Neuronal stem cell (in vitro differentiated cells): Measurements from ENCODE around the gene THEMIS2.
"Not testable (repeated sequence)": the region's sequence is repeated elsewhere in the genome, so short reads cannot be mapped to it uniquely, and the experiment has no call there.

Experiments
- DNase-seq: peaks from one replicate; pipeline ENCODE4 v3.0.0-alpha.2; 2013; ENCODE audit warnings: low spot score
- H2AFZ ChIP-seq: one replicate; pipeline ENCODE4 v1.6.1; 2013; ENCODE audit warnings: mild to moderate bottlenecking, low read length, inconsistent platforms
- H2AK5ac ChIP-seq: 2 replicates; pipeline ENCODE4 v1.6.1; 2013; ENCODE audit warnings: low read depth, mild to moderate bottlenecking, inconsistent platforms, low read length, moderate library complexity, mixed read lengths
- H2BK120ac ChIP-seq: 2 replicates; pipeline ENCODE4 v1.6.1; 2013; ENCODE audit warnings: low read depth, mild to moderate bottlenecking, inconsistent platforms, low read length, moderate library complexity, mixed read lengths
- H2BK12ac ChIP-seq: one replicate; pipeline ENCODE4 v1.6.1; 2013; ENCODE audit warnings: low read length, inconsistent platforms
- H2BK15ac ChIP-seq: 2 replicates; pipeline ENCODE4 v1.6.1; 2013; ENCODE audit warnings: mild to moderate bottlenecking, low read length, inconsistent platforms, mixed read lengths
- H2BK5ac ChIP-seq: one replicate; pipeline ENCODE4 v1.6.1; 2013; ENCODE audit warnings: inconsistent platforms, mild to moderate bottlenecking, low read length, moderate library complexity
- H3K14ac ChIP-seq: one replicate; pipeline ENCODE4 v1.6.1; 2013; ENCODE audit warnings: low read length, inconsistent platforms
- H3K18ac ChIP-seq: 2 replicates; pipeline ENCODE4 v1.6.1; 2013; ENCODE audit warnings: low read length, inconsistent platforms
- H3K23ac ChIP-seq: 2 replicates; pipeline ENCODE4 v1.6.1; 2013; ENCODE audit warnings: low read depth, mild to moderate bottlenecking, mixed read lengths, low read length, inconsistent platforms; ENCODE audit not compliant: poor library complexity
- H3K27ac ChIP-seq: replicated peaks from 3 replicates; pipeline ENCODE4 v1.5.1; 2013; ENCODE audit warnings: low read length, inconsistent platforms
- H3K27me3 ChIP-seq, 3 experiments: 2 replicates each; pipeline ENCODE4 v1.6.1; 2013; ENCODE audit warnings: low read length in 3 of 3, mild to moderate bottlenecking in 2 of 3, inconsistent platforms in 1 of 3, low read depth in 1 of 3, mixed read lengths in 1 of 3, moderate library complexity in 1 of 3; ENCODE audit not compliant: control insufficient read depth in 3 of 3, insufficient read depth in 3 of 3
- H3K36me3 ChIP-seq, 2 donors: replicated peaks in 1 of 2; 2 replicates each; pipeline ENCODE4 v1.6.1; 2013; ENCODE audit warnings: low read length in 2 of 2; ENCODE audit not compliant: control insufficient read depth in 2 of 2, insufficient read depth in 2 of 2
- H3K4ac ChIP-seq: 2 replicates; pipeline ENCODE4 v1.6.1; 2013; ENCODE audit warnings: inconsistent platforms, mild to moderate bottlenecking, low read length, moderate library complexity
- H3K4me1 ChIP-seq, 2 donors: 1 replicate in 1 of 2; 2 replicates in 1 of 2; pipeline ENCODE4 v1.6.1; 2013; ENCODE audit warnings: low read length in 2 of 2, low read depth in 1 of 2; ENCODE audit not compliant: control insufficient read depth in 2 of 2, insufficient read depth in 1 of 2
- H3K4me2 ChIP-seq: one replicate; pipeline ENCODE4 v1.6.1; 2013; ENCODE audit warnings: mild to moderate bottlenecking, low read length, inconsistent platforms; ENCODE audit not compliant: insufficient read depth, poor library complexity, severe bottlenecking
- H3K4me3 ChIP-seq, 2 donors: 2 replicates each; pipeline ENCODE4 v1.5.1; 2013; ENCODE audit warnings: low read length in 2 of 2, mild to moderate bottlenecking in 2 of 2, inconsistent platforms in 1 of 2, moderate library complexity in 1 of 2
- H3K79me1 ChIP-seq: one replicate; pipeline ENCODE4 v1.6.1; 2013; ENCODE audit warnings: low read depth, mild to moderate bottlenecking, inconsistent platforms, low read length, moderate library complexity
- H3K9ac ChIP-seq: one replicate; pipeline ENCODE4 v1.6.1; 2013; ENCODE audit warnings: mild to moderate bottlenecking, low read depth, low read length, inconsistent platforms; ENCODE audit not compliant: poor library complexity
- H3K9me3 ChIP-seq, 2 donors: replicated peaks in 1 of 2; 2 replicates each; pipeline versions ENCODE3 to v1.6.1; 2013; ENCODE audit warnings: low read length in 2 of 2, mild to moderate bottlenecking in 2 of 2, inconsistent platforms in 1 of 2, low read depth in 1 of 2, mixed read lengths in 1 of 2, moderate library complexity in 1 of 2; ENCODE audit not compliant: control insufficient read depth in 2 of 2, insufficient read depth in 1 of 2
- H4K8ac ChIP-seq: one replicate; pipeline ENCODE4 v1.6.1; 2013; ENCODE audit warnings: low read depth, mild to moderate bottlenecking, inconsistent platforms, low read length, moderate library complexity
- H4K91ac ChIP-seq: one replicate; pipeline ENCODE4 v1.6.1; 2013; ENCODE audit warnings: low read length, low read depth, mild to moderate bottlenecking, inconsistent platforms; ENCODE audit not compliant: poor library complexity
- whole genome bisulfite sequencing, 2 donors: extraction: QIAGEN DNeasy Blood & Tissue Kit; methylation state at CpG; one replicate each; pipeline ENCODE4 v1.1.7; 2013; ENCODE audit warnings: missing lambda C conversion rate in 2 of 2, mixed read lengths in 1 of 2; ENCODE audit not compliant: insufficient read length in 2 of 2, insufficient replicate concordance in 1 of 2; ENCODE audit errors: extremely low coverage in 2 of 2; 5-methylcytosine and 5-hydroxymethylcytosine counted together

The THEMIS2 gene

GRCh38 chr1:27855085-27855484 is 17.3 kb upstream of the THEMIS2 start:
- no peaks in the 10 kb centered on the region for H3K27me3 ChIP-seq
- no peak overlapping the region for H2BK15ac ChIP-seq
- H2BK5ac ChIP-seq: no peak overlapping the region
- H3K27ac ChIP-seq: no peak overlapping the region
- no peak overlapping the region for H3K4me2 ChIP-seq
- H3K36me3 ChIP-seq: peaks cover 14 to 18% of the 10 kb centered on the region in 2 donors
- no peak for DNase-seq
- H3K4ac ChIP-seq: no peak overlapping the region
- no peak overlapping the region for H3K4me3 ChIP-seq
- no peak overlapping the region for H2AFZ ChIP-seq
- H3K18ac ChIP-seq: no peak overlapping the region
- no CpG with 5 or more reads among the region's 6 CpGs for WGBS, 2 donors
- no peak overlapping the region for H4K8ac ChIP-seq
- H3K79me1 ChIP-seq: no peaks in the 10 kb centered on the region
- H3K4me1 ChIP-seq: peaks cover 2 to 5% of the 10 kb centered on the region in 2 donors
- H4K91ac ChIP-seq: no peak overlapping the region
- no peak overlapping the region for H2BK12ac ChIP-seq
- H3K9ac ChIP-seq: no peak overlapping the region
- no peak overlapping the region for H2AK5ac ChIP-seq
- H3K14ac ChIP-seq: no peak overlapping the region
- peaks cover 7 to 17% of the 10 kb centered on the region in 2 donors for H3K9me3 ChIP-seq
- no peak overlapping the region for H2BK120ac ChIP-seq
- no peak overlapping the region for H3K23ac ChIP-seq

- H3K27ac ChIP-seq: no peak overlapping the region
- H3K9ac ChIP-seq: no peak overlapping the region
- no peaks in the 10 kb centered on the region for H3K79me1 ChIP-seq
- no peak overlapping the region for H3K18ac ChIP-seq
- H3K4ac ChIP-seq: no peak overlapping the region
- no CpG with 5 or more reads among the region's 12 CpGs for WGBS, 2 donors
- no peak overlapping the region for H3K4me2 ChIP-seq
- DNase-seq: no peak
- no peak overlapping the region for H3K23ac ChIP-seq
- H3K9me3 ChIP-seq: peaks cover 1 to 2% of the 10 kb centered on the region in 2 donors
- H2AFZ ChIP-seq: no peak overlapping the region
- no peak overlapping the region for H3K14ac ChIP-seq
- H3K36me3 ChIP-seq: peaks cover 2% of the 10 kb centered on the region in 2 donors
- no peak overlapping the region for H2BK15ac ChIP-seq
- H3K4me1 ChIP-seq: peaks cover 2 to 5% of the 10 kb centered on the region in 2 donors
- H2BK12ac ChIP-seq: no peak overlapping the region
- no peak overlapping the region for H2AK5ac ChIP-seq
- H2BK120ac ChIP-seq: no peak overlapping the region
- no peaks in the 10 kb centered on the region for H3K27me3 ChIP-seq
- H4K8ac ChIP-seq: no peak overlapping the region
- no peak overlapping the region for H3K4me3 ChIP-seq
- no peak overlapping the region for H4K91ac ChIP-seq
- no peak overlapping the region for H2BK5ac ChIP-seq
Observed at GRCh38 chr1:27856561-27857343, 15.6 kb upstream of the THEMIS2 start.

- H2BK12ac ChIP-seq, DNase-seq, H2BK120ac ChIP-seq, H2AK5ac ChIP-seq, H3K9ac ChIP-seq, H2BK5ac ChIP-seq, H3K27ac ChIP-seq, H3K4ac ChIP-seq, H3K4me1 ChIP-seq, H3K18ac ChIP-seq, H3K4me3 ChIP-seq, H2BK15ac ChIP-seq, H4K91ac ChIP-seq, H3K9me3 ChIP-seq, H3K23ac ChIP-seq, H3K27me3 ChIP-seq, H4K8ac ChIP-seq, H2AFZ ChIP-seq, H3K14ac ChIP-seq, H3K4me2 ChIP-seq, H3K36me3 ChIP-seq, H3K79me1 ChIP-seq: not testable (repeated sequence)
- no CpG with 5 or more reads among the region's 11 CpGs for WGBS, 2 donors
Observed at GRCh38 chr1:27857552-27857951, 14.8 kb upstream of the THEMIS2 start.

GRCh38 chr1:27858072-27858948 is 14.0 kb upstream of the THEMIS2 start:
- H4K91ac ChIP-seq: no peak overlapping the region
- H2BK5ac ChIP-seq: no peak overlapping the region
- H4K8ac ChIP-seq: peak overlapping the region; percentile 43
- H2AK5ac ChIP-seq: peak overlapping the region; percentile 70
- peak overlapping the region; percentile 11 for H3K4me2 ChIP-seq
- no CpG with 5 or more reads among the region's 10 CpGs for WGBS, 2 donors
- H3K4ac ChIP-seq: no peak overlapping the region
- no peak overlapping the region for H2BK12ac ChIP-seq
- H3K27ac ChIP-seq: no peak overlapping the region
- no peak overlapping the region for H3K9ac ChIP-seq
- no peak overlapping the region for H3K14ac ChIP-seq
- H2BK120ac ChIP-seq: no peak overlapping the region
- peak overlapping the region; percentile 91 for H2BK15ac ChIP-seq
- peaks cover 5 to 11% of the 10 kb centered on the region in 2 donors for H3K4me1 ChIP-seq
- no peak overlapping the region for H3K23ac ChIP-seq
- H3K18ac ChIP-seq: peak overlapping the region; percentile 57
- peak; percentile 65 for DNase-seq
- H2AFZ ChIP-seq: peak overlapping the region; percentile 73
- no peaks in the 10 kb centered on the region for H3K9me3 ChIP-seq
- H3K27me3 ChIP-seq: no peaks in the 10 kb centered on the region
- H3K36me3 ChIP-seq: no peaks in the 10 kb centered on the region
- no peak overlapping the region for H3K4me3 ChIP-seq
- no peaks in the 10 kb centered on the region for H3K79me1 ChIP-seq
